Measurements from ENCODE around the gene RANBP3. TPM values are rescaled to one million over a fixed set of nuclear protein-coding genes. Genes with fewer than 3 reads are reported as not detected.

The RANBP3 gene
- total and polyA plus RNA-seq, 2 experiments from 2014 or later: 40.2 to 98.3 TPM

DNA sequence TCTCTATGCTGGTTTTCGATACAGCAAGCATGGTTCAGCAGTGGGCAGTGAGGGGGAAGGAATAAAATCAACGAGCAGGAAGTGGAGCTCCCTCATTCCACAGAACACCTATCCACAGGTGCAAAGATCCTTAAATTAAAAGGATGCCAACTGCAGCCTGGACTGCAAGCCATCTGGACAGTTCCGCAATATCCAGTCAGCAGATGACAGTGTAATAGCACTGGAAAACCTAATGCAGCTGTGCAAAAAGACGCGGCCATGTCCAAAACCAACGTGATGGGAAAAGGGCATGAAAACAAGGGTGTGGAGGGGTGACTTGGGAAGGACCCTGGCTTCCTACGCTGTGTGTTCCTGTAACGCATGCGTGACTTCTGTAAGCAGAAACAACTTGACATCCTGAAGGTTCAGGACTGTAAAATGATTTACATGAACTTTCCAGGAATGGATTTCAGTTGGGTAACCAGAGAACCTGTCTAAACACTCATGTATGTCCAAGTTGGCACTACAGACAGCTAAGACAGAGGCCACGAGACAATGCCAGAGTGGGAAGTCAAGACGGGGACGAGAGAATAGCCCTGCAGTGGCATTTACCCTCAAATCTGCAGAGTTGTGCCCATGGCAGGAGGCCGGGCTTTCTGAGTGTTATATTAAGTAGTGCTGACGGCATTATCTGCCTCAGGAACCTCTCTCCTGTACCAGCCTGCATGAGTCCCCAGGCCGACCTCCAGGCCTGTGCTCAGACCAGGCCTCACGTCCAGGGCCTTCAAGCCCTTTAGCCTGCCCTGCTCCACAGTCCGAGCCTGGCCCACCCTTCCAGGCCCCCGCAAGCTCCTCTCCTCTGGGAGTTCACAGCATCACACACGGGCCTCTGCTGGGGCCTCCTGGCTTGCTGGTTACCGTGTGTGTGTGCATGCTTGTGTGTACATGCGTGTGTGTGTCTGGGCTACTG is 37.4 kb downstream of the RANBP3 start (continued):
- TF ChIP-seq, protein P1, sequence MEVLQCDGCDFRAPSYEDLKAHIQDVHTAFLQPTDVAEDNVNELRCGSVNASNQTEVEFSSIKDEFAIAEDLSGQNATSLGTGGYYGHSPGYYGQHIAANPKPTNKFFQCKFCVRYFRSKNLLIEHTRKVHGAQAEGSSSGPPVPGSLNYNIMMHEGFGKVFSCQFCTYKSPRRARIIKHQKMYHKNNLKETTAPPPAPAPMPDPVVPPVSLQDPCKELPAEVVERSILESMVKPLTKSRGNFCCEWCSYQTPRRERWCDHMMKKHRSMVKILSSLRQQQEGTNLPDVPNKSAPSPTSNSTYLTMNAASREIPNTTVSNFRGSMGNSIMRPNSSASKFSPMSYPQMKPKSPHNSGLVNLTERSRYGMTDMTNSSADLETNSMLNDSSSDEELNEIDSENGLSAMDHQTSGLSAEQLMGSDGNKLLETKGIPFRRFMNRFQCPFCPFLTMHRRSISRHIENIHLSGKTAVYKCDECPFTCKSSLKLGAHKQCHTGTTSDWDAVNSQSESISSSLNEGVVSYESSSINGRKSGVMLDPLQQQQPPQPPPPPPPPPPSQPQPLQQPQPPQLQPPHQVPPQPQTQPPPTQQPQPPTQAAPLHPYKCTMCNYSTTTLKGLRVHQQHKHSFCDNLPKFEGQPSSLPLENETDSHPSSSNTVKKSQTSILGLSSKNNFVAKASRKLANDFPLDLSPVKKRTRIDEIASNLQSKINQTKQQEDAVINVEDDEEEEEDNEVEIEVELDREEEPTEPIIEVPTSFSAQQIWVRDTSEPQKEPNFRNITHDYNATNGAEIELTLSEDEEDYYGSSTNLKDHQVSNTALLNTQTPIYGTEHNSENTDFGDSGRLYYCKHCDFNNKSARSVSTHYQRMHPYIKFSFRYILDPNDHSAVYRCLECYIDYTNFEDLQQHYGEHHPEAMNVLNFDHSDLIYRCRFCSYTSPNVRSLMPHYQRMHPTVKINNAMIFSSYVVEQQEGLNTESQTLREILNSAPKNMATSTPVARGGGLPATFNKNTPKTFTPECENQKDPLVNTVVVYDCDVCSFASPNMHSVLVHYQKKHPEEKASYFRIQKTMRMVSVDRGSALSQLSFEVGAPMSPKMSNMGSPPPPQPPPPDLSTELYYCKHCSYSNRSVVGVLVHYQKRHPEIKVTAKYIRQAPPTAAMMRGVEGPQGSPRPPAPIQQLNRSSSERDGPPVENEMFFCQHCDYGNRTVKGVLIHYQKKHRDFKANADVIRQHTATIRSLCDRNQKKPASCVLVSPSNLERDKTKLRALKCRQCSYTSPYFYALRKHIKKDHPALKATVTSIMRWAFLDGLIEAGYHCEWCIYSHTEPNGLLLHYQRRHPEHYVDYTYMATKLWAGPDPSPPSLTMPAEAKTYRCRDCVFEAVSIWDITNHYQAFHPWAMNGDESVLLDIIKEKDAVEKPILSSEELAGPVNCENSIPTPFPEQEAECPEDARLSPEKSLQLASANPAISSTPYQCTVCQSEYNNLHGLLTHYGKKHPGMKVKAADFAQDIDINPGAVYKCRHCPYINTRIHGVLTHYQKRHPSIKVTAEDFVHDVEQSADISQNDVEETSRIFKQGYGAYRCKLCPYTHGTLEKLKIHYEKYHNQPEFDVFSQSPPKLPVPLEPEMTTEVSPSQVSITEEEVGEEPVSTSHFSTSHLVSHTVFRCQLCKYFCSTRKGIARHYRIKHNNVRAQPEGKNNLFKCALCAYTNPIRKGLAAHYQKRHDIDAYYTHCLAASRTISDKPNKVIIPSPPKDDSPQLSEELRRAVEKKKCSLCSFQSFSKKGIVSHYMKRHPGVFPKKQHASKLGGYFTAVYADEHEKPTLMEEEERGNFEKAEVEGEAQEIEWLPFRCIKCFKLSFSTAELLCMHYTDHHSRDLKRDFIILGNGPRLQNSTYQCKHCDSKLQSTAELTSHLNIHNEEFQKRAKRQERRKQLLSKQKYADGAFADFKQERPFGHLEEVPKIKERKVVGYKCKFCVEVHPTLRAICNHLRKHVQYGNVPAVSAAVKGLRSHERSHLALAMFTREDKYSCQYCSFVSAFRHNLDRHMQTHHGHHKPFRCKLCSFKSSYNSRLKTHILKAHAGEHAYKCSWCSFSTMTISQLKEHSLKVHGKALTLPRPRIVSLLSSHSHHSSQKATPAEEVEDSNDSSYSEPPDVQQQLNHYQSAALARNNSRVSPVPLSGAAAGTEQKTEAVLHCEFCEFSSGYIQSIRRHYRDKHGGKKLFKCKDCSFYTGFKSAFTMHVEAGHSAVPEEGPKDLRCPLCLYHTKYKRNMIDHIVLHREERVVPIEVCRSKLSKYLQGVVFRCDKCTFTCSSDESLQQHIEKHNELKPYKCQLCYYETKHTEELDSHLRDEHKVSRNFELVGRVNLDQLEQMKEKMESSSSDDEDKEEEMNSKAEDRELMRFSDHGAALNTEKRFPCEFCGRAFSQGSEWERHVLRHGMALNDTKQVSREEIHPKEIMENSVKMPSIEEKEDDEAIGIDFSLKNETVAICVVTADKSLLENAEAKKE (CRISPR knock-in tag; IDR thresholded peaks at IDR 0.05): no peak
- no peak for TF ChIP-seq JUNB (IDR thresholded peaks at IDR 0.05; ENCODE audit: unreplicated experiment)
- no peak for TF ChIP-seq ZNF114 (CRISPR knock-in tag; IDR thresholded peaks at IDR 0.05)
- TF ChIP-seq, protein P2, sequence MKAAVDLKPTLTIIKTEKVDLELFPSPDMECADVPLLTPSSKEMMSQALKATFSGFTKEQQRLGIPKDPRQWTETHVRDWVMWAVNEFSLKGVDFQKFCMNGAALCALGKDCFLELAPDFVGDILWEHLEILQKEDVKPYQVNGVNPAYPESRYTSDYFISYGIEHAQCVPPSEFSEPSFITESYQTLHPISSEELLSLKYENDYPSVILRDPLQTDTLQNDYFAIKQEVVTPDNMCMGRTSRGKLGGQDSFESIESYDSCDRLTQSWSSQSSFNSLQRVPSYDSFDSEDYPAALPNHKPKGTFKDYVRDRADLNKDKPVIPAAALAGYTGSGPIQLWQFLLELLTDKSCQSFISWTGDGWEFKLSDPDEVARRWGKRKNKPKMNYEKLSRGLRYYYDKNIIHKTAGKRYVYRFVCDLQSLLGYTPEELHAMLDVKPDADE (IDR thresholded peaks at IDR 0.05): no peak

DNA sequence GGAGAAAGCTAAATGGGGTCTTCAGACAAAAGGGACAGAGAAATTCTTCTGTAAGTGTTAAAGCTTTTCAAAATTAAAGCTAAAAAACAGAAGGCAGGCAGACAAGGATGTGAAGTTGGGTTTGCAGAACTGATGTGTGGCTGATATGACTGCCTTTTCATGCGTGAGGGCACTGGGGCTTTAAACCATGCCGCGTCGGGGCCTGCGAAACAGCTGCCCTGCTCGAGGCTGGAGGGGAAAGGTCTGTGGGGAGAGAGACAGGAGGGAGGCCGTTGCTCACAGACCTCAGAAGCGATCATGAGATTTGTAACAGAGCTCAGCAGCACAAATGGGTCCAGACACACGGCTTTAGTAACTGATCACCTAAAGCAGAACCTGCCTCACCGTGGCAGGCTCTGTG is 40.4 kb downstream of the RANBP3 start:
- peaks cover 57% of the 10 kb centered on the region for H3K79me2 ChIP-seq (replicated peaks; ENCODE audit: insufficient read depth)
- H3F3A ChIP-seq (replicated peaks; ENCODE audit: low read depth): no peaks in the 10 kb centered on the region
- Mint-ChIP-seq H3K27ac (no peak overlapping the region), H3K4me1 (peaks cover 5% of the 10 kb centered on the region; the same call in 1 of the 3 replicates), H3K27me3 (ENCODE audit: insufficient read depth, low read depth, poor library complexity) (peaks cover 16% of the 10 kb centered on the region), H3K9me3 (no peaks in the 10 kb centered on the region), H3K36me3 (ENCODE audit: low read depth) (peaks cover 43% of the 10 kb centered on the region), H3K4me3 (no peak overlapping the region)
- H3K4me1 ChIP-seq (ENCODE audit: insufficient read depth): no peaks in the 10 kb centered on the region
- ATAC-seq: no peak
- no peak overlapping the region for H3K4me2 ChIP-seq
- H2AFZ ChIP-seq: no peak overlapping the region
- no peak overlapping the region for H3K4me3 ChIP-seq
- TF ChIP-seq NANOG (IDR thresholded peaks at IDR 0.05; ENCODE audit: borderline replicate concordance): no peak
- TF ChIP-seq CREB1 (CRISPR knock-in tag; IDR thresholded peaks at IDR 0.05; ENCODE audit: low read depth): no peak
- TF ChIP-seq, protein P3, sequence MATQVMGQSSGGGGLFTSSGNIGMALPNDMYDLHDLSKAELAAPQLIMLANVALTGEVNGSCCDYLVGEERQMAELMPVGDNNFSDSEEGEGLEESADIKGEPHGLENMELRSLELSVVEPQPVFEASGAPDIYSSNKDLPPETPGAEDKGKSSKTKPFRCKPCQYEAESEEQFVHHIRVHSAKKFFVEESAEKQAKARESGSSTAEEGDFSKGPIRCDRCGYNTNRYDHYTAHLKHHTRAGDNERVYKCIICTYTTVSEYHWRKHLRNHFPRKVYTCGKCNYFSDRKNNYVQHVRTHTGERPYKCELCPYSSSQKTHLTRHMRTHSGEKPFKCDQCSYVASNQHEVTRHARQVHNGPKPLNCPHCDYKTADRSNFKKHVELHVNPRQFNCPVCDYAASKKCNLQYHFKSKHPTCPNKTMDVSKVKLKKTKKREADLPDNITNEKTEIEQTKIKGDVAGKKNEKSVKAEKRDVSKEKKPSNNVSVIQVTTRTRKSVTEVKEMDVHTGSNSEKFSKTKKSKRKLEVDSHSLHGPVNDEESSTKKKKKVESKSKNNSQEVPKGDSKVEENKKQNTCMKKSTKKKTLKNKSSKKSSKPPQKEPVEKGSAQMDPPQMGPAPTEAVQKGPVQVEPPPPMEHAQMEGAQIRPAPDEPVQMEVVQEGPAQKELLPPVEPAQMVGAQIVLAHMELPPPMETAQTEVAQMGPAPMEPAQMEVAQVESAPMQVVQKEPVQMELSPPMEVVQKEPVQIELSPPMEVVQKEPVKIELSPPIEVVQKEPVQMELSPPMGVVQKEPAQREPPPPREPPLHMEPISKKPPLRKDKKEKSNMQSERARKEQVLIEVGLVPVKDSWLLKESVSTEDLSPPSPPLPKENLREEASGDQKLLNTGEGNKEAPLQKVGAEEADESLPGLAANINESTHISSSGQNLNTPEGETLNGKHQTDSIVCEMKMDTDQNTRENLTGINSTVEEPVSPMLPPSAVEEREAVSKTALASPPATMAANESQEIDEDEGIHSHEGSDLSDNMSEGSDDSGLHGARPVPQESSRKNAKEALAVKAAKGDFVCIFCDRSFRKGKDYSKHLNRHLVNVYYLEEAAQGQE (IDR thresholded peaks at IDR 0.05; ENCODE audit: unreplicated experiment): no peak
- peaks cover 32% of the 10 kb centered on the region for H4K20me1 ChIP-seq (replicated peaks; ENCODE audit: insufficient read depth)
- no peak for DNase-seq (ENCODE audit: low spot score)
- H3K36me3 ChIP-seq (ENCODE audit: insufficient read depth): peaks cover 8% of the 10 kb centered on the region; the same call in 1 of the 2 replicates
- no peaks in the 10 kb centered on the region for H3K9me2 ChIP-seq (ENCODE audit: insufficient read depth)
- H3K27ac ChIP-seq (ENCODE audit: low read depth): no peak overlapping the region
- H3K27me3 ChIP-seq (ENCODE audit: insufficient read depth): no peaks in the 10 kb centered on the region
